HG02970 (cell line): Measurements from ENCODE around the gene NR3C2.

ENCODE experiments used
- ATAC-seq: cut with Tn5 transposase; IDR thresholded peaks from one replicate; pipeline ENCODE4 v1.9.1; 2021; ENCODE audit warnings: mild to moderate bottlenecking, moderate library complexity, moderate number of reproducible peaks; ENCODE audit not compliant: unreplicated experiment, low FRiP score

The NR3C2 gene

GRCh38 chr4:148270630-148271029 is 171.6 kb downstream of the NR3C2 start:
- no peak for ATAC-seq

GRCh38 chr4:148268835-148269234 is 173.4 kb downstream of the NR3C2 start:
- ATAC-seq = no peak

- no peak for ATAC-seq
These were observed 175.3 kb downstream of the NR3C2 start for GRCh38 chr4:148266921-148267320.

GRCh38 chr4:148266240-148266639 is 176.0 kb downstream of the NR3C2 start:
- ATAC-seq = no peak

- ATAC-seq = no peak
These were observed 176.6 kb downstream of the NR3C2 start for GRCh38 chr4:148265627-148266026.

- no peak for ATAC-seq
These were observed 178.4 kb downstream of the NR3C2 start for GRCh38 chr4:148263802-148264201.

DNA sequence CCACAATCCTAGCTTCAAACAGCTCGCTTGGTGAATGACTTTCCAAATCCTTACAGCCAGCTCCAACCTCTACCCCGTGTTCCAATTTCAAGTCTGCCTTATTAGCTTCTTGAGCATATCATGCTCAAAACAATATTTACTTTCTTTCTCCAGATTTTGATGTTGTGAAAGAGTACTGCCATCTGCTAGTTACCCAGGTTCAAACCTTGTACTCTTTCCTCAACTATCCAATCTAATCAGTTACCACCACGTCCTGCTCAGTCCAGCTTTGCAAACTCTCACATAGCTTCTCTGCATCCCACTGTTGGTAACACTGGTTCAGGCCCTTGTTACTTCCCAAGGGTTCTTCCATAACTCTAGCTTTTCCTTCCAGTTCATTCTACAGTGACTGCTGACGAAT is 179.1 kb downstream of the NR3C2 start:
- ATAC-seq = no peak

GRCh38 chr4:148261848-148262247 is 180.4 kb downstream of the NR3C2 start:
- ATAC-seq = no peak

DNA sequence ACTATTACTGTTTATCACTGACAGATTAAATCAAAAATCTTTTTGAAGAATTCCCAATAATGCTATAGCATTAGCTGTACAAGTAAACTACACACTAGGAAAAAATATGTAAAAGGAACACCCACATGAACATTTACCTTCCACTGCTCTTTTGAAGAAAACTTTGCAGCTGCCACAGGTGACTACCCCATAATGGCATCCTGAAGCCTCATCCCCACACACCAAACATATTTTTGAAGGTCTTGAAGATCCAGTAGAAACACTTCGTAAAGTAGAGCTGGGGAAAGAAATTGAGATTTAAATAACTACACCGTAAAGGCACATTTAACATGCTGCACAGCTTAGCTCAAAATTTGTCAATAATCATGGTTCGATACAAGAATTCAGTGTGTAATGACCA is 182.4 kb downstream of the NR3C2 start:
- no peak for ATAC-seq

DNA sequence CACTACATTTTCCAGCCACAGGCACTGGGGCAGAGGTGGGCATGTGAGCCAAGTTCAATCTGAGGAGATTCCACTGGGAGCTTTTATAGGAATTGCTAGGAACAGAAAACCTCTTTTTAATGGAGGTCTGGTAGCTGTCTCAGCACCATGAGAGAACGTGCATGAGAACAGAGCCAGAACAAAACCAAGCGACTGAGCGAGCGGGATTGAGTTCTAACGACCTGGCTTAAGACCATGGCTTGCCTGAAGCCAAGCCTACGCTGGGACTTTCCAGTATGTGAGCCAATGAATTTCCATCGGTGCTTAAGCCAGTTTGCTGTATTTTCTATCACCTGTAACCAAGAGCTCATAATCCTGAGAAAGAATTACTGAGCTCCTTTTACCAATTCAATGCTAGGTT is 183.7 kb downstream of the NR3C2 start:
- no peak for ATAC-seq

GRCh38 chr4:148255344-148255720 is 186.9 kb downstream of the NR3C2 start:
- ATAC-seq = no peak

- ATAC-seq = no peak
These were observed 187.4 kb downstream of the NR3C2 start for GRCh38 chr4:148254621-148255343.

DNA sequence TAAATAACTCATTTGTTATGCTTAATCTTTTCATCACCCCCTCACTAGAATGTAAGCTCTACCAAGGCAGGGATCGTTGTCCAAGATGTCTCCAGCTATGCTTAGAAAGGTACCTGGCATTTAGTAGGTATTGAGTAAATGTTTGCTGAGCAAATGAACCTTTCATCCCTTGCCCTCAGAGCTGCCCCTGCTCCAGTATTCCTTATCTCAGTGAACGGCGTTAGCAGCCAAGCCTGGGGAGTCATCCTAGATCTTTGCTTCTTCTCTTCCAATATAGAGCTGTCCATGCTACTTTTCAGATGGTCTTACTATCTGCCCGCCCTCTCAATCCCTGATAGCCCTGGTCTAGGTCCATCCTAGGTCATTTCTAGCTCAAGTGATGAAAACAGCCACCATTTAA is 188.4 kb downstream of the NR3C2 start:
- no peak for ATAC-seq

- ATAC-seq = no peak
These were observed 193.4 kb downstream of the NR3C2 start for GRCh38 chr4:148248824-148249223.

GRCh38 chr4:148245015-148245414 is 197.2 kb downstream of the NR3C2 start:
- no peak for ATAC-seq

DNA sequence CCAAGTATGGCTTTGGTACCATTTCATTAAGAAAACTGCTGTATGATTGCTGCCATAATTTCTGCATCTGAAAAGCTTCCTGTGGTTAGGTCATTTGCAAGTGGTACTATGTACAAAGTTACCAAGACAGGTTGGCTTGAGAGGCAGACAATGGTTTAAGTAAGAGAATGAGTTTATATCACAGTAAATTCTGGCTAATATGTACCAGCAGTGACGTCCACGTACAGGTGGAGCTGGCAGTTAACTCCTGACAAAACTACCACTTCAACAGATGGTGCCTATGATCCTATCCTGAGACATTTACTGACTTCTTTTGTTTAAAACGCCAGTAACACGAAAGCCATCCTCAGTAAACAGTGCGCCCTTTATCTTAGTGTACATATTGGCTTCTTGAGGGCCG is 198.4 kb downstream of the NR3C2 start:
- ATAC-seq = no peak

DNA sequence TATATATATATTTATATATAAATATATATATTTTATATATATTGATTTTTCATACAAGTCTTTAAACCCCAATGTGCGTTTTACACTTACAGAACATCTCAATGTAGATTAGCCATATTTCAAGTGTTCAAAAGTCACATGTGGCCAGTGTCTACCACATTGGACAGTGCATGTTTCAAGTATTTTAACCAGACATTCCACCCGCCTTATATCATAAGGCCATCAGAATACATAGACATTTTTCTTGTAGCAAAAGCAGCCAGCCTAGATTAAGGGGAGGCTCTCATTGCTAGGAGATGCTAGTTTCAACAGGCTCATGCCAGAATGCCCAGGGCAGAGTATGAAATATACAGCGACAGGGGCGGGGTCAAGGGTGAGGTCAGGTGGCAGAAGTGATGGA is 202.0 kb downstream of the NR3C2 start:
- ATAC-seq = no peak

DNA sequence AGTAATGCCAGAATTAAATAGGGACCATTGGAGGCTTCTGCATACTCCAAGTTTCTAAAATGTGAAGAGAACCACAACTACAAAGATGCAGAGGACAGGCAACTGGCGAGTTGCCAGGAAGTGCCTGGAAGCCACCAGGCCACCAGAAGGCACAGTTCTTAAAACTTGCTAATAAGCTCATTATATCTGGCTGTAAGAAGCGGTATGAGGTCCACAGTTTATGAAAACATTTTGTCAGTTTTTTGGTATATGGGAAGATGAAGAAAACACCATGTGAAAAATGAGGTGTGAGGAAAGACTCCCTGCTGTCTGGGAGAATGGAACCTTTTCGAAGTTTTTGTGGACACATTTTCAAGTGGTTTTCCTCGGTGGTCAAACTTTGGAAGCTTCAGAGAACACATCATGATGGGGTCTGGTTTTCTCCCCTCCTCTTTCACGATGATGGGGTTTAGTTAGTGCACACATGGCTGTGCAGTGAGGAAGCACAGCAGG is 202.7 kb downstream of the NR3C2 start:
- ATAC-seq = no peak

GRCh38 chr4:148238811-148239493 is 203.3 kb downstream of the NR3C2 start:
- no peak for ATAC-seq

- ATAC-seq = no peak
These were observed 204.1 kb downstream of the NR3C2 start for GRCh38 chr4:148238086-148238485.

DNA sequence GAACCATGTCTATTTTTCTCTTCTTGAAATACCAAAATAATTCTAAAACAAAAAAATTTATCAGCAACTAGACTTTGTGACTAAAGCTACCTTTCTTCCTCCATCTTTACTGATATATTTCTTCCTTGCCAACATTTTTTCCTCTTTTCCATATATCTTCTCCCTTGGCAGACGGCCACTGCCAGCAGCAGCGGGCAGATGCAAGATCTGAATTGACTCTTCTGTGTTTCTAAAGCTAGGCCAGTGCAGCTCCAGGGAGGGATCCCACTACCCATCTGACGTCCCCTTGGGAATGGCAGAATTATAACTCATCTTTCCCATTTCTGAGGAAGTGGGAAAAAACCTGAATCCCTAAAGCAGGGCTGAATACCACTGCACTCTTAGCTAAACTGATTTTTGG is 206.4 kb downstream of the NR3C2 start:
- ATAC-seq = no peak

DNA sequence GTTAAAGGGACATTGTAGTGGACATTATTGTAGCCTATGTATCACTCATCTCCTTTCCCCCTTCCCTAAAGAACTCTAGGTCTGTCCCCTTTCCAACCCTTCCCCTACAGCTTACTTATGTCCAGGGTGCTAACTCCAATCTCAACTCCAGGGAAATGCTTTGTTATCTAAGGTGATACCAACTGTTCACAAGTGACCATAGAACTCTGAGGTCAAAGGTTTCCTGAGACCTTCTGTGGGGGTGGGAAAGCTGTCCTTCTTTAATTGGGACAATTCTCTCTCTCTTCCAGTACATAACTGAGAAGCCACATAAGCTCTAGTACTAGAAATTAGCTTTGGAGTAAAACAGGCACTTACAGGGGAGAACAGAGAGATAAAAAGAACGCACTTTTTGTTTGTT is 212.4 kb downstream of the NR3C2 start:
- ATAC-seq = no peak
